Stimulated activated naive CD8-positive, alpha-beta T cell treated with anti-CD3 and anti-CD28 coated beads, Interleukin-15, Interleukin-2, amounts not matched to agents 100 U/mL and 50 U/mL, for 24 hours (primary cell): ENCODE measurements around the gene MYMX.
"Not testable (repeated sequence)": the region's sequence is repeated elsewhere in the genome, so short reads cannot be mapped to it uniquely, and the experiment has no call there.

Experiments
- ATAC-seq: fragments of 150-1000 bp; cut with Tn5 transposase; one replicate; pipeline ENCODE4 v1.10.0; 2021
- DNase-seq: peaks from one replicate; pipeline ENCODE4 v3.0.0; 2021

The MYMX gene

DNA sequence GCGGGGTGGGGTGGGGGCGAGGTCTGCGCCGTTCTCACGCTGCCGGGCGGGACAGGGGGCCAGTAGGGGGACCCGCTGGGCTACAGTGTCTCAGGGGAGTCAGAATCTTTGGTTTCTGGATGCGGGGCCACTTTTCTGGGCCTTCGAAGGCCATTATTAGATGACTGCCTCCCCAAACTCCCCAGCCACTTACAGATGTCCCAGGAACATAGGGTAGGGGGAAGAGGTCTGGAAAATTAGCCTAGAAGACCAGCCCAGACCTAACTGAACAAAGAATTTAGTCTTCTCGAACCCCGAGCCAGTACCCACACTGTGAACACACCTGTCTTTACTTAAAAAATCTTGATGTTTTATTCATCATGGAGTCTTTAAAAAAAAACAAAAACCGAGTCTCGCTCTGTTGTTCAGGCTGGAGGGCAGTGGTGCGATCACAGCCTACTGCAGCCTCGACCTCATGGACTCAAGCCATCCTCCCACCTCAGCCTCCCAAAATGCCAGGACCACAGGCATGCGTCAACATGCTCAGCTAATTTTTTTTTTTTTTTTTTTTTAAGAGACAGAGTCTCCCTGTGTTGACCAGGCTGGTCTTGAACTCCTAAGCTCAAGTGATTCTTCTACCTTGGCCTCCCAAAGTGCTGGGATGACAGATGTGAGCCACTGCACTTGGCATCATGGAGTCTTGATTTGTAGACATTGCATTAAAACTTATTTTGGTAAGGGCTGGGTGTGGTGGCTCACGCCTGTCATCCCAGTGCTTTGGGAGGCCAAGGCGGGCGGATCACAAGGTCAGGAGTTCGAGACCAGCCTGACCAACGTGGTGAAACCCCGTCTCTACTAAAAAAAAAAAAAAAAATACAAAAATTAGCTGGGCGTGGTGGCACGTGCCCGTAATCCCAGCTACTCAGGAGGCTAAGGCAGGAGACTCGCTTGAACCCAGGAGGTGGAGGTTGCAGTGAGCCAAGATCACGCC, 3.4 kb downstream of the MYMX start:
- no peak for ATAC-seq
- DNase-seq: no peak

DNA sequence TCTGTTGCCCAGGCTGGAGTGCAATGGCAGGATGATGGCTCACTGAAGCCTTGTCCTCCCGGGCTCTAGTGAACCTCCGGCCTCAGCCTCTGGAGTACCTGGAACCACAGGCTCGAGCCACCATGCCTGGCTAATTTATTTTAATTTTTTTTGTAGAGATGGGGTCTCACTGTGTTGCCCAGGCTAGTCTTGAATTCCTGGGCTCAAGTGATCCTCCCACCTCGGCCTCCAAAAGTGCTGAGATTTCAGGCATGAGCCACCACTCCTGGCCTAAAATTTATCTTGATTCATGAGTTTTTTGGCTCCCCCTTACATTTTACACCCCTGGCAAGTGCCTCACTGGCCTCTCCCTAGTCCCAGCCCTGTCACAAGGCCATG, 4.2 kb downstream of the MYMX start:
- no peak for DNase-seq
- ATAC-seq: no peak

DNA sequence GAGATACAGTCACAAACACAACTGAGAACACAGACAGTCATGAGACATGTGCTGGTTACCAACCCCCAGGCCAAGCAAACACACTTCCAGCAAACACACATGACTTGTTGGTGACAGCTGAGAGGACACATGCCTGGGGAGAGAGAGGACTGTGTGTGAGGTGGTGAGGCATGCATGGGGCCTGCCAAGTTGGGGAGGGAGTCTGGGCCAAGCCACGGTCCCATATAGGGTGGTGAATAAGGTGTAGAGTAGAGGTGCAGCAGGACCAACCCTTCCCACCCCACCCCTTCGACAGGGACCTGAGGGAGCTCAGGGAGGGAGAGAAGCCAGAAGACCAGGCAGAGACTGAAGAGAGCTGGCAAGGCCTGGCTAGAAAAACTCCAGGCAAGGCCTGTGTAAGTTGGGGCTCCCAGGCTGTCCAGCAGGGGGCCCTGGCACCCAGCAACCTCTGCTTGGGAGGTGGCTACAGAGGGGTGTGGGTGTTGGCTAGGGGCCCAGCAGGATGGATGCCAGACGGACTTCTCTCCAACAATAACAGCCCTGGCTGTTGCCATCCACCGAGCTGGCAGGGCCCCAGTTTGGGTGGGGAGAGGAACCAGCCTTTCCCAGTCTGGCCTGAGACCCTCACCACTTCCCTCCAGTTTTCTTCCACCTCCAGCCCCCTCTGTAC, 4.7 kb downstream of the MYMX start:
- DNase-seq (peak; percentile 81), ATAC-seq (peak; percentile 55)

DNA sequence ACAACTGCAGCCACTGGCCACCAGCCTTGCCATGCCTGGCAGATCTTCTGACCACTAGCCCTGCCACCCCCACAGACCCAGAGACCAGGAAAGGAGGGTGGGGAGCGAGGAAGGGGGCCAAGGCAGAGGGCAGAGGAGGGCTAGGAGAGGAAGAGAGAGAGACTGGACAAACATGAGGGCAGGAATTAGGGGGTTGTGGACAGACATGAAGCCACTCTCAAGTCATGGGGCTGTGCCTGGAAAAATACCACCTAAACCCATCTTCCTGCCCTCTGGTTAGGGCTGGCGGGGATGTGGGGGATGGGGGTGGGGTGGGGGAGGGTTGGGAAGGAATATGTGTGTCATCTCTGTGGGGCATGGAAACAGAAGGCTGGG, 5.2 kb downstream of the MYMX start:
- no peak for DNase-seq
- no peak for ATAC-seq

DNA sequence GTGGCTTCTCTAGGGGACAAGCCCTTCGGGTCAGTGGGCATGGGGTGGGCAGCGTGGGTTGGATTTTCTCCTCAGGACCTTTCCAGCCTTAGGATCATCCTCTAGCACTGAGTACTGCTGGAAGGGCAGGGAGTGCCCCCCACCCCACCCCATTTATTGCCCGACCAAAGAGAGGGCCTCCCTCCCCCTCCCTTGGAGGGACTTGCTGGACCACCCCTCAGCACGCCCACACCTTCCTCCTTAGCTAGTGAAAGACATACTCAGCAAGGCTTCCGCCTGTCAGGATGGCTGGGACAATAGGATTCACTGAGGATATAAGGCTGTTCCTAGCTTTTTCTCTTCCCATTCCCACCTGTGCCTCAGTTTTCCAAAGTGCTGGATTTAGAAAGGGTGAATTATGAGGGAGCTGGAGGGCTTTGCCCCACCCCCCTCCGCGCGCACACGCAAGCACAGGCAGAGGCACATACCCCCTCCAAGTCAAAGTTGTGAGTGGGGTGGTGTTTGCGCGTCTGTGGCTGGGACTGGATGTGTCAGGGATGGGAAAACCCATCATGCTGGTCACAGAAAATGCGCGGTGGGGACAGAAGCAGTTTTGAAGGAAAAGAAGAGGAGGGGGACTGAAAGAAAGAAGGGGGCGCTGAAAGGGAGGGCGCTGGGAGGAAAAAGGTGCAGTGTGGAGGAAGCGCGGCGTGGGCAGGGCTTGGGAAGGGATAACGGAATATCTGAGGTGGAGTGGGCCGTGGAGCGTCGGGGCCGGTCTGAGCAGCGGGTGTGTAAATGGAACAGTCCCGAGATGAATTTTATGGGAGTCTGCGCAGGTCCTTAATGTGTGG, 6.0 kb downstream of the MYMX start:
- peak; percentile 11 for ATAC-seq
- peak; percentile 38 for DNase-seq

DNA sequence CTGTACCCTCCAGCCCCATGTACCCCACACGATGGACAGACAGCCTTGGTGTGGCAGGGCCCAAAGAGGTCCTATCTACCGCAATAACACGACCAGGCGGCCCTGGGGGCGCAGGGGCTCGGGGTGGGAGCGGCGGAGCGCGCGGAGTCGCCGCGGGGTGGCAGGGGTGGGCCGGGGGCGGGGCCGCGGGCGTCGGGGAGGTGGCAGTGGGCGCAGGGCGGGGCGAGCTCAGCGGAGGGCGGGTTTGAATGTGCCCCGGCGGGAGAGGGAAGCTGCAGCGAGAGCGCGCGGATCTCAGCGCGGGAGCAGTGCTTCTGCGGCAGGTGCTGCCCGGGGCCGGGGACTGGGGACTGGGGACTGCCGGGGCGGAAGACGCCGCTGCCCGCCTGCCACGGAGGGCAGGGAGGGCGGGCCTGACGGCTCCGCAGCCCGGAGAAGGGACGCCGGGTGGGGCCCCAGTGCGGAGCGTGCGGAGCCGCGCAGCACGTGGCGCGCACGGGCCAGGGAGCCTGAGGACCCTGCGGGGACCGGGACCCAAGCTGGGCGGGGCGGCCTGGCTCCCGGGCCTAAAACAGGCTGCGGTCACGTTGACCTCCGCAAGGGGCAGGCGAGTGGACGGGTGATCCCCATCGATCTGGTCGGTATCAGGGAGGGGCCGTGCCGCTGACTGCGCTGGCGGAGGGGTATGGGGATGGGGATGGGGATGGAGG, 6.7 kb downstream of the MYMX start, which contains the start of gene SLC29A1:
SLC29A1 (plus strand) TSS at position 277 of the 710 bp plus-strand sequence. CDS start 3,719 bp downstream, outside the sequence.
- DNase-seq: peak; percentile 91
- ATAC-seq: peak; percentile 70

DNA sequence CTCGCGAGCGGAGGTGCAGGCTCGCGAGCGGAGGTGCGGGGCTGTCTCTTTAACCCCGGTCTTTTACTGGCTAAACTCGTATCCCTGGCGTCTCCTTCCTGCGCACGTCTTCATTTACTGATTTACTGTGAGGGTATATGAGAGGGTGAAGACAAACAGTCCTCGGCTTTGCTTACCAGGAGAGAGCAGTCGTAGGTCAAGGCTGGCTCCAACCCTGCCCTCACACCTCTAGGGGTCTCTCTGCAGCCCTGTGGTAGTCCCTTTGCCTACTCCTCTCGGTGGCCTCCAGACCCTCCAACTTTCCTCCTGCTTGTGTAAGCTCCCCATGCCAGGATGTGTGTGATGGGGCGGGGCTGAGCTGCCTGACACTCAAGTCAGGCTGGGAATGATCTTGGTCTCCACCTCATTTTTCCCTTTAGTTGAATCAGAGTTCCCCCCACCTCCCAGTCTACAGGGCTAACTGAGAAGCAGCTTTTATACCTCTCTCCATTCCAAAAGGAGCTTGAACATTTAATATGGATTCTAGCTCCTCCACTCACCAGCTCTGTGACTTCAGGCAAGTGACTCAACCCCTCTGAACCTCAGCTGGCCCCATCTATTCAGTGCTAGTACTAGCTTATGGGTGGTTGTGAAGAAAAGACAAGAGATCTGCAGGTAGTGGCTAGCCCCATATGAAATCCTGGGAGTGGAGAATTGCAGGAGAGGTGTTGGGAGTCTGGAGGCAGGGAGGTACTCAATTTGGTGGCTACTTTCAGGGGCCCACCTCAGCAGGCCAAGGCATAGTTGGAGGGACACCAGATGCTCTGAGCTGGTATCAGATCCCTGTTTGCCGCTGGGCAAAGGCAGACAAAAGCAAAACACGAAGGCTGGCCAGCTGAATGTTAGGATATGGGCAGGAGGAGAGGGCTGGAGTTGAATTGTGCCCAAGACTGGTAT, 7.6 kb downstream of the MYMX start:
- ATAC-seq (no peak), DNase-seq (peak; percentile 24)

DNA sequence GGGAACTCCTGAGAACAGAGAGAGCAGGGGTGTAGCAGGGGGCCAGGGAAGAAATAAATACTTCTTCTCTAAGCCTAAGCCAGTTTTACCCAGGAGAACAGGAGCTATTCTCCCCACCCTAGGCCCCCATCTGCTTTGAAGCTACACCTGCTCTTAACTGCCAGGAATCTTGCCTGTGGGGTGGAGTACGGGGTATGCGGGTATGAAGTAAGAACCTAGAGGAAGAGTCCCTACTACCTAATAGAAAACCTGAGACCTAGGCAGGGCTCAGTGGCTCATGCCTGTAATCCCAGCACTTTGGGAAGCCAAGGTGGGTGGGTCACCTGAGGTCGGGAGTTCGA, 8.2 kb downstream of the MYMX start:
- no peak for ATAC-seq
- no peak for DNase-seq

DNA sequence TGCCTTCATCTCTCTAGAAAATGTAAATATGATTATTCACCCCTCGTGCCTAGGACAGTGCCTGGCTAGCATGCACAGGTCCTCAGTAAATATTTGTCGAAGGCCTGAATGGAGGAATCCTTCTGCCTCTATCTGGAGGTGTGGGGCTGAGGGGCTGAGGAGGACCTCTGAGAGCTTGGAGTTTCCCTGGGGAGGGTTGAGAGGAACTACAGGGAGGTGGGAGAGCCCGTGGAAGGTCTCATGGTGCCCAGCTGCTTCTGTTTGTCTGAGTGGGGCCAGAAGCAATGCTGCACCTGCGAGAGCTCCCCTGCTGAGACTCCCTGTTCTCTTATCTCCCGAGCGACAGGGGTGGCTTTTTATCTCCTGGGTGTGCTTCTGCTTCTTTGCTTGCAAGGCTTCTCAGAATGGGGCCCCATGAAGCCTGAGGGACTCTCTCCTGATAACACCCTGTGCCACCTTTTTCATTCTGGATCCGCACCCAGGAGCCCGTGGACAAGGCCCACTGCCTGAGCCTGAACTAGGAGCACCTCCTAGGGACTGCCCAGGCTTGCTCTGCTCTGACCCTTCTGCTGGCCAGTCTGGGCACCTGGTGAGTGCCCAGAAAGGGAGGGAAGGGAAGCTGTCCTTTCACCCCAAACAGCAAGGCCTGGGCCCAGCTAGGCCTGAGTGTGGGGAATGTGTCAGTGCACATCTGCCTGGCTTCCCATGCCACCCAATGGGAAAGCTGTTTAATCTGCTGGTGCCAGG, 9.0 kb downstream of the MYMX start:
- ATAC-seq: no peak
- no peak for DNase-seq

DNA sequence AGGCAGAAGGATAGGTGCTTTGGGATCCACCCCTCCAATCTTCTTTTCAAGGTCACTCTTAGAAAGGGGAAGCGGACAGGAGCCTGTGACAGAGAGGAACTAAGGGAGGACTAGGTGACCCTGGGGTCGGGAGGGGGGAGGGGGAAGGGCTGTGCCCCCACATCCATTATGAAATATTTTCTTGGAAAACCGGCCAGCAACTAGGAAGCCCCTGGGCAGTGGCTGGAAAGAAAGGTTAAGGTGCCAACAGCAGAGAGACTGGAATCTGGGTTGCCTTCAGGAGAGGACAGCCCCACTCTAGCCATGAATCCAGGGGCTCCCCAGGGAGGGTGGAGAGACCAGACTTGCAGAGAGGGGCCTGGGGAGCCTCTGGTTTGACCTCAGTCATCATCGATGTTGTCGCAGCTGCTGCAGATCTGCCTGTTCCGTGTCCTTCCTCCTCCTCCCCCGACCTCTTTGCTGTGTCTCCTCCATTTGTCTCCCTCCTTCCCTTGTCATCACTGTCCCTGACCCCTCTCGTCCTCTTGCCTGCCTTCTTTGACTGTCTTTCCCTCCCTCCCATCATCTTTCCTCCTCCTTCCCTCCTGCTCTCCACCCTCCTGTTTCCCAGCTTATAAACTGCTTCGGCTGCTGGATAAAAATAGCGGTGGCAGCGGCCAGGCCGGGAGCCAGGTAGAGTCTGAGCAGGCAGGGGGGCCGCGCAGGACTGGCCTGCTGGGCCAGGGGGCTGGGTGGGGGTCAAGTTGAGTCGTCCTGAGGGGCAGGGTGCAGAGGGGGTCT, 9.8 kb downstream of the MYMX start:
- DNase-seq: no peak
- ATAC-seq: no peak

DNA sequence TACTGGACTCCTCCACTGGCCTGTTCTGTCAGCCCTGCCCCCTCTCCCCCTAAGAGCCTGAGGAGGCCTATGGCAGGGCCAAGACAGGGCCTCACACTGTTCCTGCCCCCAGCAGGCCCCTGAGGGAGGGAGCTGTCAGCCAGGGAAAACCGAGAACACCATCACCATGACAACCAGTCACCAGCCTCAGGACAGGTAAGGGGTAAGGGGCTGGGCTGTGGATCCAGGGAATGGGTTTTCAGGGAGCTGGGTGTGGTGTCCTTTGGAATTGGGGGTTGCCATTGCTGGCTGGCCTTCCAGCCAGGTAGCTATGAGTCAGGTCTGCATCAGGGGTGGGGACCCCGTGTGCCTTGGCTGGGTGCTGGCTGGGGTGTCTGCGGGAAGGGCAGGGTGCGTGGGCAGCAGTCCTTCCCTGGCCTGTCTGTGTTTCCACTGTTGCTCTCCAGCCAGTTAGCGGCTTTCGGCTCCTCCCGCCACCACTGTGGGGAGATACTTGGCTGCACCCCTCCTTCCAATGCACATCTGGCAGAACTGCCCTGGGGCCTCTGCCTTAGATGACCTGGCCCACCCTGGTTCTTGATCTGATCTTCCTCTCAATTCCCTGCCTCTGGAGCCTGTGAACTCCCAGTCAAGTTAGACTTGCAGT, 10.5 kb downstream of the MYMX start:
- no peak for ATAC-seq
- DNase-seq: no peak

DNA sequence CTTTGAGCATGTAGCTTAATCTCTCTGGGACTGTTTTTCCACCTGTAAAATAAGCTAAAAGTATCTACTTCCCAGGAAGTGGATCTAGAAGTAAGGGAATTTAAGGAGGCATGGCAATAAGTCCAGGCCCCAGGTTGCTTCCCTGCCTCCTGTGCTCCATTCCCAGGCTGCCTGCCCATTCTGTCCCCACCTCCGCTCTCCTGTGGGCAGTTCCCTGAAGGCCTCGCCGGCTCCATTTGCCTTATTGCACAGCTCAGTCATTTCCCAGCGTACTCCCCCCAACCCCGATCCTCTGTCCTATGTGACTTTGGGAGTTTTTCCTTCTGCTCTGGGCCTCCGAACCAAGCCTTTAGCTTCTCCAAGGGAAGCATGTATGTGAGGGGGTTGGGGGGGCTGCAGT, 11.3 kb downstream of the MYMX start:
- no peak for DNase-seq
- no peak for ATAC-seq

DNA sequence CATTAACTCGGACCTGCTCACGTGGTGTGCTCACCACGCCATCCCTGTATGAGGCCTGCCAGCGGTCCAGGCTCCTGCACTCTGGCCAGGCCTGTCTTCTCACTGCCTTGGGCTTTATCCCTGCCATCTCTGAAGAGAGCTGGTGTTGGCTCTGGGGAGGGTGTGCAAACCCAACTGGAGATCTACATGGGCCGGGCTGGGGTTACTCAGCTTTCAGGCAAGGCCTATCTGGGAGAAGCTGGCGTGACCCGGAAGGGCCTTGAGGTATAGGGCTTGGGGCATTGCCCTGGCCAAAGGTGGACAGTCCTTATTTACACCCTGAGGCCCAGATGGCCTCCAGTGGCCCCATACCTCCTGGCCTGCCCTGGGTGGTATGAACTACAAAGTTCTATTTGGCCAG, 11.7 kb downstream of the MYMX start:
- DNase-seq (no peak), ATAC-seq (no peak)

DNA sequence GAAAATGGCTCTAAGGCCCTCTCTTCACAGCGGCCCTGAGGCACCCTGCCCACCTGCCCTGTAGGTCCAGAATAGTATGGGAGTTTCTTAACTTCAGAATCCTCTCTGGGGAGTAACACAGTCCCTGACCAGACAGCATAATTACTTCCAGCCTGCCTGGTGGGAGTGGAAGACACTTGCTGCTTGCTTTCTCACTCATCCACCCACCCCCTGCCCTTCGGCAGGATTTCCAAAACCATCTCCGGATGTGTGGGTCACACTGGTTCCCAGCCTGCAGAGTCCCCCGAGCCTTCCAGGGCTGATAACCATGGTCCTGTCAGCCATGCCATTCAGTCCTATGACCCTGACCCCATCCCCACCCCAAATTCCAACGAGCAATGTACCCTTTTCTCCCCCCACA, 12.1 kb downstream of the MYMX start:
- DNase-seq: no peak
- no peak for ATAC-seq

DNA sequence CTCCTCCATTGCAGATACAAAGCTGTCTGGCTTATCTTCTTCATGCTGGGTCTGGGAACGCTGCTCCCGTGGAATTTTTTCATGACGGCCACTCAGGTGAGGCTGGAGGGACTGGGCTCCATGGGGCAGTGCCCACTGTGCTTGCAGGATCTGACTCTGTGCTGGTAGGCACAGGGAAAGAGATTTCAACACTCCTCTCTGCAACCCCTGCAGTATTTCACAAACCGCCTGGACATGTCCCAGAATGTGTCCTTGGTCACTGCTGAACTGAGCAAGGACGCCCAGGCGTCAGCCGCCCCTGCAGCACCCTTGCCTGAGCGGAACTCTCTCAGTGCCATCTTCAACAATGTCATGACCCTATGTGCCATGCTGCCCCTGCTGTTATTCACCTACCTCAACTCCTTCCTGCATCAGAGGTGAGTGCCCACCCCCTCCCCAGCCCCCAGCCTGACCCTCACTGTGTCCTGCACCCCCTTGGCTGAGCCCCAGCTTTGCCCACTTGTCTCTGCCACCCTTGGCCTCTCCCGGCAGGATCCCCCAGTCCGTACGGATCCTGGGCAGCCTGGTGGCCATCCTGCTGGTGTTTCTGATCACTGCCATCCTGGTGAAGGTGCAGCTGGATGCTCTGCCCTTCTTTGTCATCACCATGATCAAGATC, 12.8 kb downstream of the MYMX start:
- no peak for DNase-seq
- ATAC-seq: no peak

DNA sequence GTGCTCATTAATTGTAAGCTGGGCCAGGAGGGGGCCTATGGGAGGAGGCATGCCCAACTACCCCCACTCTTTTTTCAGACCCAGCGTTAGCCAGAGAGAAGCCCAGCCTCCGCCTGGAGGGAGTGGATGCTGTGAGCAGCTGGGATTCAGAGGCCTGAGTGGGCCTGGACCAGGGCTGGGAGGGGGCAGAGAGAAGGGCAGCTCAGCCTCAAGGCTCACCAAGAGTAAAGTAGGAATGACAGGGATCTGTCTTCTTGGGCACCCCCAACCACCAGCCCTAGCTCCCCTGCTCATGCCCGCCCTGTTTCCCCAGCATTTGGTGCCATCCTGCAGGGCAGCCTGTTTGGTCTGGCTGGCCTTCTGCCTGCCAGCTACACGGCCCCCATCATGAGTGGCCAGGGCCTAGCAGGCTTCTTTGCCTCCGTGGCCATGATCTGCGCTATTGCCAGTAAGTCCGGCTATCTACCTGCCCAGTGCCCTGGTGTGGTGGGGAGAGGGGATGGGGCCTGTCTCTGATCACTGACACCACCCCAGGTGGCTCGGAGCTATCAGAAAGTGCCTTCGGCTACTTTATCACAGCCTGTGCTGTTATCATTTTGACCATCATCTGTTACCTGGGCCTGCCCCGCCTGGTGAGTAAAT, 13.4 kb downstream of the MYMX start:
- ATAC-seq: no peak
- no peak for DNase-seq

DNA sequence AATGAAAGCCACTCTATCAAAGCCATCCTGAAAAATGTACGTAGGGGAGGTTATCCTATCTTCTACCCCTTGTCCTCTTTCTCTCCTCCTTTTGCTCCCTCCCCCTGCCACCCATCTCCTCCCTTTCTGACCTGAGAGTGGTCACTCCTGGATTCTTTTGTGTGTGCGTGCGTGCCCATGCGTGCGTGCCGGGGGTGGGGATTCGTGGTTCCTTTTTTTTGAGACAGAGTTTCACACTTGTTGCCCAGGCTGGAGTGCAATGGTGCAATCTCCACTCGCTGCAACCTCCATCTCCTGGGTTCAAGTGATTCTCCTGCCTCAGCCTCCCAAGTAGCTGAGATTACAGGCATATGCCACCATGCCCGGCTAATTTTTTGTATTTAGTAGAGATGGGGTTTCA, 14.7 kb downstream of the MYMX start:
- not testable (repeated sequence) for DNase-seq, ATAC-seq
